NT2/D1 (cell line): ENCODE results near the gene AMBRA1.

Source experiments
- YY1 ChIP-seq: IDR thresholded peaks from 2 replicates; pipeline ENCODE4 v1.6.1; 2011; ENCODE audit not compliant: insufficient read length, insufficient read depth
- ZNF274 ChIP-seq: IDR thresholded peaks from 2 replicates; pipeline ENCODE4 v1.6.1; 2011; ENCODE audit warnings: mild to moderate bottlenecking, low read depth, low read length

DNA sequence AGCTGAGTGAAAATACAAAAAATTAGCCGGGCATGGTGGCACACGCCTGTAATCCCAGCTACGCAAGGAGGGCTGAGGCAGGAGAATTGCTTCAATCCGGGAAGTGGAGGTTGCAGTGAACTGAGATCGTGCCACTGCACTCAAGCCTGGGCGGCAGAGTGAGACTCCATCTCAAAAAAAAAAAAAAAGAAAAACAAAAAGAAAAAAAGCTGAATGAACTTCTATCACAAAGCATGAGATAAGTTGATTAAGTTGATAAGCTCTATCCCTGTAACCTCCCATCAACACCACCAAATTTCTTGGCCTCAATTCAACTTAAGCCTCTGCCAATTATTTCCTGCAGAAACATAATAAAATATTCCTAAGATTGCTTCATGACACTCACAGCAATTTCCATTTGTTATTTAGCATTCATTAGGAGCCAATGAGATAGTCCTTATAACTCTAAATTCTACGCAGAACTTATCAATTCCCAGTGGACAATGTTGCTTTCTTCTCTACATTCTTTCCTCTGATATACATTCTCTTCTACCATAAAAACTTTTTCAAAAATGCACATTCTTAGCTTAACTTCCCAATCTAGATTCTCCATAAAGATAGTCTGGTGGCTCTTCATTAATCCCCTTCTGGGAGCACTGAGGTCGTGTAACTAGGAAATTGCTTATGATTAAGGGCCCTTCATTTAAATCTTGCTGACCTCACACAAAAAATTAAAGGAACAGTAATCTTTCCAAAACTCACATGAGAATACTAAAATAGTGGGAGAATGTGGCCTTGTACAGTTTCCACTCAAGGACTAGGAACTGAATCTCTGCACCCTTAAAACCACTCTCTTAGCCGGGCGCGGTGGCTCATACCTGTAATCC lies 2.9 kb downstream of the AMBRA1 start:
- no peak for TF ChIP-seq YY1
- no peak for TF ChIP-seq ZNF274
